HG02678 (cell line): ENCODE results near the gene CALU.
A peak's percentile ranks its signal among the peaks of the same experiment; 100 is the strongest.

Source experiments
- ATAC-seq: cut with Tn5 transposase; IDR thresholded peaks from one replicate; pipeline ENCODE4 v1.9.1; 2021; ENCODE audit warnings: mild to moderate bottlenecking, moderate library complexity; ENCODE audit not compliant: unreplicated experiment

CALU gene

GRCh38 chr7:128739048-128739962 is at the start of gene CALU:
TSS of gene CALU (plus strand) at chr7:128739359. CDS start at chr7:128748584, 9,225 bp downstream.
- ATAC-seq = peak; percentile 98

- ATAC-seq = no peak
Observed at GRCh38 chr7:128691227-128691626, 47.9 kb upstream of the CALU start.

GRCh38 chr7:128692623-128693270 is 46.4 kb upstream of the CALU start:
- no peak for ATAC-seq

- ATAC-seq = no peak
Observed at GRCh38 chr7:128693373-128694015, 45.7 kb upstream of the CALU start.

GRCh38 chr7:128694738-128695137 is 44.4 kb upstream of the CALU start:
- ATAC-seq = no peak

- no peak for ATAC-seq
Observed at GRCh38 chr7:128697302-128697905, 41.8 kb upstream of the CALU start.

GRCh38 chr7:128699196-128699712 is 39.9 kb upstream of the CALU start:
- no peak for ATAC-seq

GRCh38 chr7:128699895-128700294 is 39.3 kb upstream of the CALU start:
- ATAC-seq = no peak

GRCh38 chr7:128701062-128701785 is 37.9 kb upstream of the CALU start:
- no peak for ATAC-seq

- no peak for ATAC-seq
Observed at GRCh38 chr7:128703609-128704241, 35.4 kb upstream of the CALU start.

- no peak for ATAC-seq
Observed at GRCh38 chr7:128705891-128706333, 33.2 kb upstream of the CALU start.

GRCh38 chr7:128707752-128708151 is 31.4 kb upstream of the CALU start:
- ATAC-seq = no peak

- no peak for ATAC-seq
Observed at GRCh38 chr7:128708235-128708634, 30.9 kb upstream of the CALU start.

GRCh38 chr7:128708824-128709223 is 30.3 kb upstream of the CALU start:
- no peak for ATAC-seq

GRCh38 chr7:128710481-128710880 is 28.7 kb upstream of the CALU start:
- no peak for ATAC-seq

- ATAC-seq = no peak
Observed at GRCh38 chr7:128713794-128714193, 25.4 kb upstream of the CALU start.

GRCh38 chr7:128714701-128715495 is 24.3 kb upstream of the CALU start:
- no peak for ATAC-seq

- ATAC-seq = no peak
Observed at GRCh38 chr7:128718967-128719642, 20.1 kb upstream of the CALU start.
